Transverse colon (tissue), 4 donors: ENCODE data around the gene ADAMTS3. TPM values are rescaled to one million over a fixed set of nuclear protein-coding genes. Genes with fewer than 3 reads are reported as not detected.

Experiments
- DNase-seq: peaks from one replicate; pipeline ENCODE4 v3.0.0-alpha.2; 2019
- H3K27ac ChIP-seq, 4 donors: fragments of 200-600 bp; sonication (generic); 2 replicates each; pipeline ENCODE4 v1.5.1; 2016 to 2018; ENCODE audit warnings: inconsistent platforms in 4 of 4
- H3K27me3 ChIP-seq: fragments of 200-600 bp; sonication (generic); 2 replicates; pipeline ENCODE4 v1.5.1; 2017; ENCODE audit warnings: inconsistent platforms
- H3K36me3 ChIP-seq, 4 donors: fragments of 200-600 bp; sonication (generic); 2 replicates each; pipeline ENCODE4 v1.5.1; 2017 to 2019; ENCODE audit warnings: inconsistent platforms in 4 of 4
- H3K4me1 ChIP-seq, 4 donors: fragments of 200-600 bp; sonication (generic); 2 replicates each; pipeline ENCODE4 v1.5.1; 2017 to 2020; ENCODE audit warnings: inconsistent platforms in 4 of 4
- H3K4me3 ChIP-seq, 4 donors: fragments of 200-600 bp; sonication (generic); 1 replicate in 1 of 4; 2 replicates in 3 of 4; pipeline versions ENCODE4 v1.5.1 to v1.6.1; 2017 to 2019; ENCODE audit warnings: inconsistent platforms in 4 of 4
- H3K9me3 ChIP-seq, 2 donors: fragments of 200-600 bp; sonication (generic); 2 replicates each; pipeline ENCODE4 v1.5.1; 2017 to 2019; ENCODE audit warnings: inconsistent platforms in 2 of 2
- EP300 ChIP-seq: sonication (generic); formaldehyde crosslinking; IDR thresholded peaks from one replicate; pipeline ENCODE4 v1.6.1; 2017; ENCODE audit warnings: antibody characterized with exemption, low read depth
- POLR2A ChIP-seq: fragments of 450-650 bp; IDR thresholded peaks from one replicate; pipeline ENCODE4 v1.6.1; 2016; ENCODE audit warnings: antibody characterized with exemption, mild to moderate bottlenecking, moderate library complexity
- POLR2AphosphoS5 ChIP-seq, 3 donors: sonication (generic); formaldehyde crosslinking; IDR thresholded peaks; one replicate each; pipeline ENCODE4 v1.6.1; 2016; ENCODE audit warnings: antibody characterized with exemption in 3 of 3
- WGBS, 2 donors: methylation state at CpG; one replicate each; pipeline ENCODE4 v1.1.5; 2018; ENCODE audit warnings: low coverage in 1 of 2; 5-methylcytosine and 5-hydroxymethylcytosine counted together
- in situ Hi-C, 4 donors: fragments of 200-750 bp; cut with MboI; loops; one replicate each; pipeline versions ENCODE4 v1.15.0 to v1.15.1; 2017; ENCODE audit warnings: low sequenced_read_pairs in 3 of 4, low pct_ligation_motif_present in 1 of 4, low pct_unique_long_range_greater_than_20kb in 1 of 4
- intact Hi-C: fragments of 100-400 bp; cut with DNase I; formaldehyde crosslinking; loops from one replicate; pipeline ENCODE4 v1.15.1; 2023; ENCODE audit warnings: low total_unique reads
- total RNA-seq, 4 donors: library from RNA; depleted of rRNA; stranded (reverse); fragments of >200 nt; gene quantifications; one replicate each; pipeline ENCODE4 v1.1.0, GENCODE V29; 2016
- TF ChIP-seq, protein P1 (sequence below), 5 experiments: fragments of 200-600 bp in 3 of 5; fragments of 450-650 bp in 2 of 5; sonication (generic) in 3 of 5; IDR thresholded peaks; 1 replicate in 2 of 5; 2 replicates in 3 of 5; pipeline ENCODE4 v1.5.1; 2016 to 2017; ENCODE audit warnings: antibody characterized with exemption in 5 of 5, inconsistent platforms in 3 of 5, mild to moderate bottlenecking in 2 of 5, moderate library complexity in 1 of 5

ADAMTS3 gene
- total RNA-seq, 4 donors from 2014 or later: 0.14 to 0.64 TPM; not detected in 2

DNA sequence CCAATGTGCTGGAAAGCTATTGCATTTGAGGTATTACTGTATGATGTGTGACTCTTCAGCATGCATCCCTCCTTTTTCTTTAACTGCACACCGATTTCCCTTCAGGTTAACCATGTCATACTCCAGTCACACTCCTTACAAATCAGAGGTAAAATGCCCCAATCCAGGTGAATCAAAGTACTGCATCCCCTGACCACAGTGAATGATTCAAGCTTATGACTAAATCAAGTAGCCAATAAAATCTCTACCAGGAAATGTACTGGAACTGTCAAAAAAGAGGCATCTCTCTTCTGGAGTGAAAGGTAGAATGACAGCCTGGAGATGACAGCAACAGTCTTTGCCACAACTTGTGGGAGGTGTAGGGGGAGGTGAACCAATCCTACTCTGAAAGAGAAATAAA, 10.4 kb downstream of the ADAMTS3 start:
- Histone ChIP-seq H3K9me3 (no peaks in the 10 kb centered on the region), H3K36me3 (no peaks in the 10 kb centered on the region), H3K27me3 (no peaks in the 10 kb centered on the region), H3K4me3 (no peak overlapping the region), H3K4me1 (no peaks in the 10 kb centered on the region), H3K27ac (no peak overlapping the region)
- in situ Hi-C loops: no loop called here
- WGBS, 2 donors: 96% methylated on average over 1 of the region's 1 CpG; no CpG with 5 or more reads in 1 of the 2 donors
- intact Hi-C loops: no loop called here
- TF ChIP-seq POLR2AphosphoS5 (IDR thresholded peaks at IDR 0.05) (no peak), POLR2A (no peak), EP300 (no peak)
- TF ChIP-seq, protein P1, sequence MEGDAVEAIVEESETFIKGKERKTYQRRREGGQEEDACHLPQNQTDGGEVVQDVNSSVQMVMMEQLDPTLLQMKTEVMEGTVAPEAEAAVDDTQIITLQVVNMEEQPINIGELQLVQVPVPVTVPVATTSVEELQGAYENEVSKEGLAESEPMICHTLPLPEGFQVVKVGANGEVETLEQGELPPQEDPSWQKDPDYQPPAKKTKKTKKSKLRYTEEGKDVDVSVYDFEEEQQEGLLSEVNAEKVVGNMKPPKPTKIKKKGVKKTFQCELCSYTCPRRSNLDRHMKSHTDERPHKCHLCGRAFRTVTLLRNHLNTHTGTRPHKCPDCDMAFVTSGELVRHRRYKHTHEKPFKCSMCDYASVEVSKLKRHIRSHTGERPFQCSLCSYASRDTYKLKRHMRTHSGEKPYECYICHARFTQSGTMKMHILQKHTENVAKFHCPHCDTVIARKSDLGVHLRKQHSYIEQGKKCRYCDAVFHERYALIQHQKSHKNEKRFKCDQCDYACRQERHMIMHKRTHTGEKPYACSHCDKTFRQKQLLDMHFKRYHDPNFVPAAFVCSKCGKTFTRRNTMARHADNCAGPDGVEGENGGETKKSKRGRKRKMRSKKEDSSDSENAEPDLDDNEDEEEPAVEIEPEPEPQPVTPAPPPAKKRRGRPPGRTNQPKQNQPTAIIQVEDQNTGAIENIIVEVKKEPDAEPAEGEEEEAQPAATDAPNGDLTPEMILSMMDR (IDR thresholded peaks at IDR 0.05): no peak
- DNase-seq: no peak

DNA sequence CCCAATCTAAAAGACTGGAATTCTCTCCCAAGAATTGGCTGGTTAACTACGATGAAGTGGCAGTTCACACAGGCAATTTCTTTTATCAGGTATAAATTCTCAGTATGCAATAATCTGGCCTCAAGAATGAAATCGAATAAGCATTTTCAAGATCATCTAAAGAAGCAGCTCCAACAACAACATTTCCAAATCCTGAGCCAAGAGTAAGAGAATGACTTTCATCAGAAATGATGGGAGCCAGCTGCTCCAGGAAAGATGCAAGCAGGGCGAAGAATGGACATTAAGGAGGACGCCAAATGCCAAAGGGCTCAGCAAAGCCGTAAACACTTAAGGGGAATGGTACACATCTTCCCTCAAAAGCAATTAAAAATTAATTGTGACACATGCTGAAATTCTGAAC, 12.0 kb downstream of the ADAMTS3 start:
- no peaks in the 10 kb centered on the region for H3K4me1 ChIP-seq
- no peak overlapping the region for H3K27ac ChIP-seq
- no peaks in the 10 kb centered on the region for H3K27me3 ChIP-seq
- TF ChIP-seq EP300 (no peak), POLR2AphosphoS5 (IDR thresholded peaks at IDR 0.05) (no peak), POLR2A (no peak)
- TF ChIP-seq, protein P1 (IDR thresholded peaks at IDR 0.05): no peak
- WGBS, 2 donors: 75 to 100% methylated on average over 3 to 5 of the region's 5 CpGs
- intact Hi-C loops: no loop called here
- in situ Hi-C loops: no loop called here
- H3K9me3 ChIP-seq: no peaks in the 10 kb centered on the region
- DNase-seq: no peak
- no peaks in the 10 kb centered on the region for H3K36me3 ChIP-seq
- H3K4me3 ChIP-seq: no peak overlapping the region

DNA sequence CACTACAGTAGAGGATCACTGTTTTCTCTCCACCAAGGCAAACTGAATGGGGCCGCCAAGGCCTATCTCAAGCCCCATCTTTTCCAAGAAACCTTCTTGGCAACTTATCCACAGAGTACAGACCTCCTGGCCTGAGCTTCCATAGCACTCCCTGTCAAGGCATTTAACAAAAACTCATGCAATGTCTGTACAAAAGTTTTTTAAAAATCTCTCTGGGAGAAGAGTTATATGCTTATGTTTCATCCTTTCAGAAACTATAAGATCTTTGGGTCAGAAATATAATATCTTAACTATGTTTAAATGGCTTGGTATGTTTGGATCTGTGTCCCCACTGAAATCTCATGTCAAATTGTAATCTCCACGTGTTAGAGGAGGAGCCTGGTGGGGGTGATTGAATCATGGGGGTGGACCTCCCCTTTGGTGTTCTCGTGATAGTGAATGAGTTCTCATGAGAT, 13.6 kb downstream of the ADAMTS3 start:
- no peaks in the 10 kb centered on the region for H3K27me3 ChIP-seq
- no peak for TF ChIP-seq POLR2AphosphoS5 (IDR thresholded peaks at IDR 0.05)
- no peak for TF ChIP-seq POLR2A
- no peak for TF ChIP-seq EP300
- TF ChIP-seq, protein P1 (IDR thresholded peaks at IDR 0.05): no peak
- H3K4me1 ChIP-seq: no peaks in the 10 kb centered on the region
- DNase-seq: no peak
- no peaks in the 10 kb centered on the region for H3K36me3 ChIP-seq
- no peaks in the 10 kb centered on the region for H3K9me3 ChIP-seq
- no peak overlapping the region for H3K27ac ChIP-seq
- 33 to 55% methylated on average over 2 to 3 of the region's 3 CpGs for WGBS, 2 donors
- in situ Hi-C loops: no loop called here
- intact Hi-C loops: no loop called here
- no peak overlapping the region for H3K4me3 ChIP-seq

DNA sequence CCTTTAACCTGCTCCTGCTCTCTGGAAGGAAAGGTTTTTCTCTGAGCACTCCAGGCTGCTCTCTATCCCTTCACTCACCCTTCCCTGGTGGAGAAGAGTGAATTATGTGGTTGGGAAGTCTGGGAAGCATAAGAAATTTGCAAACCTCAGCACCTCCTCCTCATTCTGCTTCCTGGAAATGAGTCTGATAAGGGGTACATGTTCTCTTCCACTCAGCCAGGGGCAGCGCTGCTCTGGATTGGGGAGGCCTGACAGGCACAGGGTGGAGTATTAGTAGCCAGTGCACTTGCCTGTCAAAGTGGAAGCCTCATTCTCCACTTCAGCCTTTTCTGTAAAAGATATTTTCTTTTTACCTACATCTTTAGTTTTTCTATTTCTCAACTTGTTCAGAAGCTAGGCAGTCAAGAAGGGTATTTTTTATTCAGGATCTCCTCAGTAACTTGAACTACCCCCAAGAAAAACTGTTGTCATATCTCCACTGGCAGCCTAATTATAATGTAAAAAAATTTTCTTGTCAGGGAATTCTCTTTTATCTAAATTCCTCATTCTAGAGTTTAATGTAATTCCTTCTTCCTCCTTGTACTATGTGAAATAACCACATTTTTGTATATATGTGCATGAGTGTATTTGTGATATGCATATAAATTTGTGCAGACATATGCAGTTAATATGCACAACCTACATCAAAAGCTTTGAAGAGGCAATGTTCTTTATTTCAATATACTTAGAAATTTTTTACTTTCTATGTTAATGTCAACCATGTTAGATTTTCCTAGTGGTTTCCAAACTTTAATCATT, 15.3 kb downstream of the ADAMTS3 start:
- in situ Hi-C loops: no loop called here

More for the DNA sequence above, 15.3 kb downstream of the ADAMTS3 start:
- intact Hi-C loops: no loop called here
- no peak overlapping the region for H3K4me3 ChIP-seq
- H3K4me1 ChIP-seq: no peaks in the 10 kb centered on the region
- no peak overlapping the region for H3K27ac ChIP-seq
- 73 to 75% methylated on average over 1 of the region's 1 CpG for WGBS, 2 donors
- no peaks in the 10 kb centered on the region for H3K36me3 ChIP-seq
- TF ChIP-seq POLR2AphosphoS5 (IDR thresholded peaks at IDR 0.05): no peak
- TF ChIP-seq, protein P1 (IDR thresholded peaks at IDR 0.05): no peak
- no peak for TF ChIP-seq EP300
- DNase-seq: no peak
- H3K27me3 ChIP-seq: no peaks in the 10 kb centered on the region
- H3K9me3 ChIP-seq: no peaks in the 10 kb centered on the region
